D341Med (cell line): ENCODE data around the gene IGSF9B.

ENCODE experiments used
- DNase-seq: peaks from one replicate; pipeline ENCODE4 v3.0.0; 2012; ENCODE audit warnings: low spot score

IGSF9B gene

GRCh38 chr11:133900176-133901105 is 56.3 kb downstream of the IGSF9B start:
- DNase-seq = no peak

GRCh38 chr11:133898770-133899115 is 58.0 kb downstream of the IGSF9B start:
- DNase-seq = no peak

GRCh38 chr11:133898031-133898769 is 58.6 kb downstream of the IGSF9B start:
- DNase-seq = no peak

GRCh38 chr11:133897331-133897650 is 59.5 kb downstream of the IGSF9B start:
- no peak for DNase-seq

- no peak for DNase-seq
These were observed 60.0 kb downstream of the IGSF9B start for GRCh38 chr11:133896642-133897330.

GRCh38 chr11:133896028-133896427 is 60.7 kb downstream of the IGSF9B start:
- no peak for DNase-seq

- DNase-seq = no peak
These were observed 61.2 kb downstream of the IGSF9B start for GRCh38 chr11:133895551-133895950.

- DNase-seq = no peak
These were observed 61.7 kb downstream of the IGSF9B start for GRCh38 chr11:133895061-133895479.

- no peak for DNase-seq
These were observed 63.4 kb downstream of the IGSF9B start for GRCh38 chr11:133893381-133893780.

- DNase-seq = no peak
These were observed 64.0 kb downstream of the IGSF9B start for GRCh38 chr11:133892584-133893380.

GRCh38 chr11:133892126-133892525 is 64.6 kb downstream of the IGSF9B start:
- DNase-seq = no peak

- DNase-seq = no peak
These were observed 66.9 kb downstream of the IGSF9B start for GRCh38 chr11:133889893-133890292.

- DNase-seq = no peak
These were observed 67.6 kb downstream of the IGSF9B start for GRCh38 chr11:133889188-133889587.

- DNase-seq = no peak
These were observed 69.0 kb downstream of the IGSF9B start for GRCh38 chr11:133887692-133888332.

- no peak for DNase-seq
These were observed 70.7 kb downstream of the IGSF9B start for GRCh38 chr11:133886029-133886428.

GRCh38 chr11:133872160-133872559 is 84.6 kb downstream of the IGSF9B start:
- no peak for DNase-seq

- DNase-seq = no peak
These were observed 89.3 kb downstream of the IGSF9B start for GRCh38 chr11:133867456-133867855.

- DNase-seq = no peak
These were observed 91.3 kb downstream of the IGSF9B start for GRCh38 chr11:133865466-133865865.

GRCh38 chr11:133864756-133865155 is 92.0 kb downstream of the IGSF9B start:
- DNase-seq = no peak

GRCh38 chr11:133860151-133860550 is 96.6 kb downstream of the IGSF9B start:
- no peak for DNase-seq
